SK-N-SH treated with all-trans-retinoic acid at 6 μM for 48 hours (cell line): ENCODE measurements around the gene EMB.
"Not testable (repeated sequence)": the region's sequence is repeated elsewhere in the genome, so short reads cannot be mapped to it uniquely, and the experiment has no call there.

Experiments used
- ATAC-seq: fragments of 200-7000 bp; cut with Tn5 transposase; 3 replicates; pipeline ENCODE4 v1.9.1; 2020; ENCODE audit warnings: mild to moderate bottlenecking, moderate library complexity
- ARNTL ChIP-seq: fragments of 450-650 bp; formaldehyde crosslinking; IDR thresholded peaks from 2 replicates; pipeline ENCODE4 v1.5.0; 2020; ENCODE audit warnings: low read depth, mild to moderate bottlenecking, moderate library complexity, borderline replicate concordance
- BACH2 ChIP-seq: fragments of 250-450 bp; sonication (Bioruptor Pico); IDR thresholded peaks from 2 replicates; pipeline ENCODE4 v1.9.0; 2021; ENCODE audit warnings: mild to moderate bottlenecking, borderline replicate concordance
- CREB5 ChIP-seq: fragments of 250-450 bp; sonication (Bioruptor Pico); IDR thresholded peaks from 2 replicates; pipeline ENCODE4 v1.5.1; 2020; ENCODE audit warnings: low read depth, mild to moderate bottlenecking, moderate library complexity
- CSDC2 ChIP-seq: fragments of 250-450 bp; sonication (Bioruptor Pico); IDR thresholded peaks from 2 replicates; pipeline ENCODE4 v1.5.0; 2020; ENCODE audit warnings: mild to moderate bottlenecking, moderate library complexity
- CSRNP3 ChIP-seq: fragments of 250-450 bp; sonication (Bioruptor Pico); IDR thresholded peaks from 2 replicates; pipeline ENCODE4 v1.5.1; 2021; ENCODE audit warnings: mild to moderate bottlenecking, moderate library complexity
- ESRRG ChIP-seq: fragments of 250-450 bp; sonication (Bioruptor Pico); IDR thresholded peaks from 2 replicates; pipeline ENCODE4 v1.6.1; 2021; ENCODE audit warnings: mild to moderate bottlenecking
- ISL1 ChIP-seq: fragments of 250-450 bp; sonication (Bioruptor Pico); IDR thresholded peaks from 2 replicates; pipeline ENCODE4 v2.1.2; 2022; ENCODE audit warnings: mild to moderate bottlenecking, moderate library complexity
- OSR1 ChIP-seq: fragments of 250-450 bp; sonication (Bioruptor Pico); IDR thresholded peaks from 2 replicates; pipeline ENCODE4 v1.8.0; 2022; ENCODE audit warnings: moderate library complexity, mild to moderate bottlenecking, inconsistent platforms
- POU6F1 ChIP-seq: fragments of 250-450 bp; sonication (Bioruptor Pico); IDR thresholded peaks from 2 replicates; pipeline ENCODE4 v1.8.0; 2021; ENCODE audit warnings: low read depth, mild to moderate bottlenecking, moderate library complexity, borderline replicate concordance
- PPARA ChIP-seq: fragments of 250-450 bp; sonication (Bioruptor Pico); IDR thresholded peaks from 2 replicates; pipeline ENCODE4 v1.5.0; 2020; ENCODE audit warnings: mild to moderate bottlenecking, borderline replicate concordance
- RARB ChIP-seq: fragments of 250-450 bp; sonication (Bioruptor Pico); IDR thresholded peaks from 2 replicates; pipeline ENCODE4 v1.8.0; 2021; ENCODE audit warnings: mild to moderate bottlenecking, moderate library complexity
- SNAI2 ChIP-seq: fragments of 250-450 bp; sonication (Bioruptor Pico); IDR thresholded peaks from 2 replicates; pipeline ENCODE4 v1.5.0; 2020; ENCODE audit warnings: mild to moderate bottlenecking, moderate library complexity
- TCF4 ChIP-seq: fragments of 250-450 bp; sonication (Bioruptor Pico); IDR thresholded peaks from 2 replicates; pipeline ENCODE4 v1.8.0; 2021; ENCODE audit warnings: mild to moderate bottlenecking, moderate library complexity, borderline replicate concordance
- TOX ChIP-seq: fragments of 250-450 bp; sonication (Bioruptor Pico); IDR thresholded peaks from 2 replicates; pipeline ENCODE4 v1.8.0; 2021; ENCODE audit warnings: mild to moderate bottlenecking, moderate library complexity, borderline replicate concordance
- TSHZ2 ChIP-seq: fragments of 250-450 bp; sonication (Bioruptor Pico); IDR thresholded peaks from 2 replicates; pipeline ENCODE4 v1.5.0; 2020; ENCODE audit warnings: mild to moderate bottlenecking, moderate library complexity
- ZC3H10 ChIP-seq: fragments of 250-450 bp; sonication (Bioruptor Pico); IDR thresholded peaks from 2 replicates; pipeline ENCODE4 v1.5.1; 2021; ENCODE audit warnings: mild to moderate bottlenecking, moderate library complexity
- ZFP3 ChIP-seq: fragments of 250-450 bp; sonication (Bioruptor Pico); IDR thresholded peaks from 2 replicates; pipeline ENCODE4 v1.5.0; 2020; ENCODE audit warnings: mild to moderate bottlenecking, moderate library complexity
- ZFP30 ChIP-seq: fragments of 450-650 bp; formaldehyde crosslinking; IDR thresholded peaks from 2 replicates; pipeline ENCODE4 v1.5.0; 2022; ENCODE audit warnings: mild to moderate bottlenecking, moderate library complexity
- ZNF565 ChIP-seq: fragments of 450-650 bp; formaldehyde crosslinking; conservative IDR thresholded peaks from 2 replicates; pipeline ENCODE4 v1.5.0; 2020; ENCODE audit warnings: low read depth, mild to moderate bottlenecking, moderate library complexity
- ZNF70 ChIP-seq: fragments of 450-650 bp; formaldehyde crosslinking; IDR thresholded peaks from 2 replicates; pipeline ENCODE4 v1.5.0; 2020; ENCODE audit warnings: mild to moderate bottlenecking, moderate library complexity
- ZNF8 ChIP-seq: fragments of 450-650 bp; formaldehyde crosslinking; IDR thresholded peaks from 2 replicates; pipeline ENCODE4 v1.5.0; 2020; ENCODE audit warnings: mild to moderate bottlenecking, moderate library complexity
- TF ChIP-seq, protein P1 (sequence below): fragments of 250-450 bp; sonication (Bioruptor Pico); IDR thresholded peaks from 2 replicates; pipeline ENCODE4 v1.8.0; 2020; ENCODE audit warnings: mild to moderate bottlenecking, moderate library complexity, borderline replicate concordance

Gene EMB, protein sequence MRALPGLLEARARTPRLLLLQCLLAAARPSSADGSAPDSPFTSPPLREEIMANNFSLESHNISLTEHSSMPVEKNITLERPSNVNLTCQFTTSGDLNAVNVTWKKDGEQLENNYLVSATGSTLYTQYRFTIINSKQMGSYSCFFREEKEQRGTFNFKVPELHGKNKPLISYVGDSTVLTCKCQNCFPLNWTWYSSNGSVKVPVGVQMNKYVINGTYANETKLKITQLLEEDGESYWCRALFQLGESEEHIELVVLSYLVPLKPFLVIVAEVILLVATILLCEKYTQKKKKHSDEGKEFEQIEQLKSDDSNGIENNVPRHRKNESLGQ

DNA sequence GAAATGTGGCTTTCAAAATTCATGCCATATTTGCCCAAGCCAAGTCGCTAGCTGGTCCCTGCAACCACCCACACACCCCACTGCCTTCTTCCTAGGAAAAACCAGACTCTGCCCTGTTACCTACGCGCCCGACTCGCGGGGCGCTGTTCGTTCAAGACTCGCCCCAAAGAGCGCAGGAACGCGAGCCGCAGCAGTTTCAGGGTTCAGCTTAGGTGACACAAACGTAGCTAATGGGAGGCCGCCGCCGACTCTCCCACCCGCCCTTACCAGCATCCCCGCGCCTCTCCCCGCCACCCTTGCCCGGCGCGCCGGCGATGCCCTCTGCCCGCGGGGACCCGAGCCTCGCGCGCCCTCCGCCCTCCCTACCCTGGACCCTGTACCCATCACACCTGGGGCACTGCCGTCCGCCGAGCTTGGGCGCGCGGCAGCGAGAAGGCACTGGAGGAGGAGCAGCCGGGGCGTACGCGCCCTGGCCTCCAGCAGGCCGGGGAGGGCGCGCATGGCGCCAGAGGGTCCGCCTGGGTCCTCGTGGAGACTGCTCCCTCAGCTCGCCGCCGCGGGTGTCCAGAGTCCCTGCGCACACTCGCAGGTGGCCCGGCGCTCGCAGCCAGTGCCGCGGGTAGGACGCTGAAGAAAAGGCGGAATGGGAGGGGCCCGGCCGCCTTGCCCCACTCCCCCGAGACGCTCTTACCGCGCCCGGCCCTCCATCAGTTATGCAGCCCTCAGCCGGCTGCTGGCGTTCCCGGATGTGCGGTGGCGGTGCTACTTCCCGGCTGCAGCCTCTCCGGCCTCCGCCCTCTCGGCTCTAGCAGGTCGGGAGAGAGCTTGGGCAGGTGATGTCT lies at the start of gene EMB:
Gene EMB, minus strand, starts transcription at position 638 of the 842 bp plus-strand sequence. Its CDS starts 137 bp downstream, at position 501.
- ATAC-seq, result peak; percentile 94
- TF ChIP-seq ZC3H10 (CRISPR knock-in tag) (no peak), ZNF70 (no peak), BACH2 (CRISPR knock-in tag) (no peak), SNAI2 (CRISPR knock-in tag) (no peak), ZFP30 (CRISPR knock-in tag) (no peak), TOX (no peak), CREB5 (no peak), ZNF565 (CRISPR knock-in tag) (no peak), ESRRG (CRISPR knock-in tag) (no peak), TSHZ2 (CRISPR knock-in tag) (no peak), PPARA (no peak), OSR1 (no peak), POU6F1 (CRISPR knock-in tag) (no peak), ARNTL (CRISPR knock-in tag) (no peak), RARB (CRISPR knock-in tag) (no peak)

DNA sequence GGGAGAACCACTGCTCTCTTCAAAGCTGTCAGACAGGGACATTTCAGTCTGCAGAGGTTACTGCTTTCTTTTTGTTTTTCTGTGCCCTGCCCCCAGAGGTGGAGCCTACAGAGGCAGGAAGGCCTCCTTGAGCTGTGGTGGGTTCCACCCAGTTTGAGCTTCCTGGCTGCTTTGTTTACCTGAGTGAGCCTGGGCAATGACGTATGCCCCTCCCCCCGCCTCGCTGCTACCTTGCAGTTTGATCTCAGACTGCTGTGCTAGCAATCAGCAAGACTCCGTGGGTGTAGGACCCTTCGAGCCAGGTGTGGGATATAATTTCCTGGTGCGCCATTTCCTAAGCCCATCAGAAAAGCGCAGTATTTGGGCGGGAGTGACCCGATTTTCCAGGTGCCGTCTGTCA lies 48.4 kb upstream of the EMB start:
- ATAC-seq, result not testable (repeated sequence)

- not testable (repeated sequence) for ATAC-seq
Measured at GRCh38 chr5:50478790-50479189, 37.7 kb upstream of the EMB start.

- no peak for TF ChIP-seq ISL1 (CRISPR knock-in tag)
- TF ChIP-seq ZNF8 (CRISPR knock-in tag), result no peak
- no peak for TF ChIP-seq RARB (CRISPR knock-in tag)
- no peak for TF ChIP-seq CSDC2
- TF ChIP-seq ZNF565 (CRISPR knock-in tag), result no peak
- TF ChIP-seq OSR1, result no peak
- no peak for TF ChIP-seq TCF4 (CRISPR knock-in tag)
- TF ChIP-seq, protein P1, sequence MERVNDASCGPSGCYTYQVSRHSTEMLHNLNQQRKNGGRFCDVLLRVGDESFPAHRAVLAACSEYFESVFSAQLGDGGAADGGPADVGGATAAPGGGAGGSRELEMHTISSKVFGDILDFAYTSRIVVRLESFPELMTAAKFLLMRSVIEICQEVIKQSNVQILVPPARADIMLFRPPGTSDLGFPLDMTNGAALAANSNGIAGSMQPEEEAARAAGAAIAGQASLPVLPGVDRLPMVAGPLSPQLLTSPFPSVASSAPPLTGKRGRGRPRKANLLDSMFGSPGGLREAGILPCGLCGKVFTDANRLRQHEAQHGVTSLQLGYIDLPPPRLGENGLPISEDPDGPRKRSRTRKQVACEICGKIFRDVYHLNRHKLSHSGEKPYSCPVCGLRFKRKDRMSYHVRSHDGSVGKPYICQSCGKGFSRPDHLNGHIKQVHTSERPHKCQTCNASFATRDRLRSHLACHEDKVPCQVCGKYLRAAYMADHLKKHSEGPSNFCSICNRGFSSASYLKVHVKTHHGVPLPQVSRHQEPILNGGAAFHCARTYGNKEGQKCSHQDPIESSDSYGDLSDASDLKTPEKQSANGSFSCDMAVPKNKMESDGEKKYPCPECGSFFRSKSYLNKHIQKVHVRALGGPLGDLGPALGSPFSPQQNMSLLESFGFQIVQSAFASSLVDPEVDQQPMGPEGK (CRISPR knock-in tag), result no peak
- TF ChIP-seq ARNTL (CRISPR knock-in tag), result no peak
- no peak for TF ChIP-seq TOX
- no peak for TF ChIP-seq ZC3H10 (CRISPR knock-in tag)
- no peak for TF ChIP-seq POU6F1 (CRISPR knock-in tag)
- no peak for TF ChIP-seq ESRRG (CRISPR knock-in tag)
- no peak for TF ChIP-seq CREB5
- TF ChIP-seq CSRNP3 (CRISPR knock-in tag), result no peak
- no peak for TF ChIP-seq ZFP3 (CRISPR knock-in tag)
- TF ChIP-seq ZFP30 (CRISPR knock-in tag), result no peak
- ATAC-seq, result no peak
Measured at GRCh38 chr5:50476549-50476948, 35.5 kb upstream of the EMB start.

- ATAC-seq, result not testable (repeated sequence)
Measured at GRCh38 chr5:50465015-50465414, 23.9 kb upstream of the EMB start.
